Panc1 (cell line): ENCODE measurements around the gene ZBTB9. TPM values are rescaled to one million over a fixed set of nuclear protein-coding genes. Genes with fewer than 3 reads are reported as not detected.

Source experiments
- ATAC-seq: fragments of 200-7000 bp; cut with Tn5 transposase; 2 replicates; pipeline ENCODE4 v1.9.1; 2020; ENCODE audit warnings: mild to moderate bottlenecking, moderate library complexity
- BruUV-seq: library from RNA; stranded (reverse); fragments of 400-500 nt; replicated peaks from 2 replicates; lab custom pipeline; 2021; lab: Mats Ljungman, UMichigan
- CTCF ChIA-PET: fragments of 300-600 bp; sonication (Branson Sonifier 250); formaldehyde crosslinking; loops from one replicate; lab custom pipeline; 2022; ENCODE audit warnings: antibody characterized with exemption; lab: Charles Lee
- POLR2A ChIA-PET: fragments of 300-600 bp; sonication (Branson Sonifier 250); formaldehyde crosslinking; loops from one replicate; lab custom pipeline; 2022; ENCODE audit warnings: antibody characterized with exemption; lab: Charles Lee
- DNase-seq: peaks from one replicate; pipeline ENCODE4 v3.0.0-alpha.2; 2010; ENCODE audit warnings: low read depth, low spot score
- H3K27ac ChIP-seq: 2 replicates; pipeline ENCODE4 v1.5.1; 2011; ENCODE audit warnings: mild to moderate bottlenecking, low read length, inconsistent platforms
- H3K27me3 ChIP-seq: fragments of 200-500 bp; sonication (Bioruptor generic); 2 replicates; pipeline ENCODE4 v1.6.0; 2014; ENCODE audit warnings: low read length, inconsistent platforms; ENCODE audit not compliant: control insufficient read depth, insufficient read depth
- H3K36me3 ChIP-seq: fragments of 200-500 bp; sonication (Bioruptor generic); 2 replicates; pipeline ENCODE4 v1.5.1; 2014; ENCODE audit warnings: inconsistent platforms, mild to moderate bottlenecking, low read length, moderate library complexity; ENCODE audit not compliant: control insufficient read depth, insufficient read depth
- H3K4me1 ChIP-seq: 2 replicates; pipeline ENCODE4 v1.5.1; 2011; ENCODE audit warnings: inconsistent platforms, mild to moderate bottlenecking, low read length, moderate library complexity; ENCODE audit not compliant: control insufficient read depth, insufficient read depth
- H3K4me3 ChIP-seq, 2 experiments: 2 replicates each; pipeline ENCODE4 v1.5.1; 2011 to 2012; ENCODE audit warnings: low read depth in 2 of 2, low read length in 2 of 2, mild to moderate bottlenecking in 2 of 2, inconsistent platforms in 1 of 2, moderate library complexity in 1 of 2
- H3K9me3 ChIP-seq: fragments of 200-500 bp; sonication (Bioruptor generic); 2 replicates; pipeline ENCODE4 v1.5.1; 2014; ENCODE audit warnings: low read depth, mild to moderate bottlenecking, inconsistent platforms, low read length, moderate library complexity; ENCODE audit not compliant: control insufficient read depth, insufficient read depth
- CTCF ChIP-seq: fragments of 450-650 bp; IDR thresholded peaks from 2 replicates; pipeline ENCODE4 v1.5.1; 2017; ENCODE audit warnings: mild to moderate bottlenecking
- POLR2AphosphoS5 ChIP-seq: IDR thresholded peaks from 2 replicates; pipeline ENCODE4 v1.6.1; 2012; ENCODE audit warnings: mild to moderate bottlenecking, low read depth, low read length, moderate library complexity
- REST ChIP-seq, 2 experiments: IDR thresholded peaks; 2 replicates each; pipeline ENCODE4 v1.6.1; 2011 to 2012; ENCODE audit warnings: low read depth in 2 of 2, control low read depth in 1 of 2, low read length in 1 of 2, mild to moderate bottlenecking in 1 of 2, moderate library complexity in 1 of 2; ENCODE audit not compliant: insufficient read depth in 1 of 2
- SIN3A ChIP-seq: IDR thresholded peaks from 2 replicates; pipeline ENCODE4 v1.6.1; 2012; ENCODE audit warnings: low read depth, mild to moderate bottlenecking, low read length, moderate library complexity, borderline replicate concordance; ENCODE audit not compliant: insufficient read depth
- TCF7L2 ChIP-seq: IDR thresholded peaks from 2 replicates; pipeline ENCODE4 v1.6.1; 2011; ENCODE audit warnings: mild to moderate bottlenecking, low read depth, low read length, inconsistent platforms
- in situ Hi-C: cut with HindIII; loops from 2 replicates; pipeline ENCODE4 v1.10.0; 2016; ENCODE audit warnings: low sequenced_read_pairs, low pct_unique_long_range_greater_than_20kb
- intact Hi-C: fragments of 100-400 bp; cut with micrococcal nuclease; formaldehyde crosslinking; loops from one replicate; pipeline ENCODE4 v1.10.0; 2022; ENCODE audit not compliant: unreplicated experiment
- total RNA-seq: library from RNA; stranded (reverse); gene quantifications from one replicate; pipeline ENCODE4 v1.2.1, GENCODE V29; 2021; ENCODE audit not compliant: unreplicated experiment

ZBTB9 gene
- total RNA-seq, 1 experiment from 2014 or later: 17.6 TPM

GRCh38 chr6:33456156-33456555 lies 1.8 kb downstream of the ZBTB9 start:
- intact Hi-C loops: loop anchor here (10.0 kb wide), 1 partner anchor 119 kb away; no protein-coding TSS in a partner anchor

GRCh38 chr6:33458676-33459075 lies 4.3 kb downstream of the ZBTB9 start:
- intact Hi-C loops: loop anchor here (10.0 kb wide), 1 partner anchor 116 kb away; no protein-coding TSS in a partner anchor
- in situ Hi-C loops: no loop called here
- no peaks in the 10 kb centered on the region for H3K36me3 ChIP-seq
- peaks cover 5% of the 10 kb centered on the region; the same call in 1 of the 2 replicates for H3K4me1 ChIP-seq
- CTCF ChIA-PET: no interaction called here
- ATAC-seq: no peak
- TF ChIP-seq TCF7L2: no peak
- no peaks in the 10 kb centered on the region for H3K9me3 ChIP-seq
- no peaks in the 10 kb centered on the region for H3K27me3 ChIP-seq
- no peak overlapping the region for H3K4me3 ChIP-seq
- H3K27ac ChIP-seq: no peak overlapping the region
- POLR2A ChIA-PET: no interaction called here
- no TSS peak for BruUV-seq
- no peak for DNase-seq

More at GRCh38 chr6:33456156-33456555, 1.8 kb downstream of the ZBTB9 start:
- Histone ChIP-seq H3K4me3 (no peak overlapping the region), H3K27ac (no peak overlapping the region), H3K36me3 (no peaks in the 10 kb centered on the region), H3K4me1 (peaks cover 7% of the 10 kb centered on the region; the same call in 1 of the 2 replicates), H3K27me3 (no peaks in the 10 kb centered on the region), H3K9me3 (no peaks in the 10 kb centered on the region)
- TF ChIP-seq REST (IDR thresholded peaks at IDR 0.05; ENCODE audit: insufficient read depth in 1 of 2, low read depth in 2 of 2, low read length in 1 of 2) (no peak), TCF7L2 (no peak)
- no peak for DNase-seq
- ChIA-PET CTCF (no interaction called here), POLR2A (no interaction called here)
- BruUV-seq: no TSS peak
- ATAC-seq: no peak
- in situ Hi-C loops: no loop called here

- peaks cover 5% of the 10 kb centered on the region; the same call in 1 of the 2 replicates for H3K4me1 ChIP-seq
- DNase-seq (no peak), ATAC-seq (no peak)
- H3K9me3 ChIP-seq: no peaks in the 10 kb centered on the region
- H3K27ac ChIP-seq: no peak overlapping the region
- no TSS peak for BruUV-seq
- POLR2A ChIA-PET: no interaction called here
- CTCF ChIA-PET: no interaction called here
- no peaks in the 10 kb centered on the region for H3K27me3 ChIP-seq
- no peak for TF ChIP-seq TCF7L2
- no peak for TF ChIP-seq SIN3A
- no peak for TF ChIP-seq POLR2AphosphoS5
- no peak for TF ChIP-seq REST (IDR thresholded peaks at IDR 0.05; ENCODE audit: insufficient read depth in 1 of 2, low read depth in 2 of 2, low read length in 1 of 2)
- no peak for TF ChIP-seq CTCF
- no peak overlapping the region for H3K4me3 ChIP-seq
- intact Hi-C loops (loop anchor here (10.0 kb wide), 1 partner anchor 116 kb away; no protein-coding TSS in a partner anchor), in situ Hi-C loops (no loop called here)
- H3K36me3 ChIP-seq: no peaks in the 10 kb centered on the region
Observed at GRCh38 chr6:33459226-33459625, 4.8 kb downstream of the ZBTB9 start.
